ENCODE measurements around the gene KSR1.

KSR1 gene

GRCh38 chr17:27535178-27535928 lies 79.1 kb downstream of the KSR1 start:
- Mint-ChIP-seq H3K4me3 (no peak overlapping the region), H3K27me3 (ENCODE audit: low read depth) (no peaks in the 10 kb centered on the region), H3K4me1 (ENCODE audit: low read depth) (peaks cover 43% of the 10 kb centered on the region), H3K9me3 (no peaks in the 10 kb centered on the region), H3K27ac (no peak overlapping the region), H3K36me3 (ENCODE audit: low read depth) (no peaks in the 10 kb centered on the region)
- no peak for DNase-seq (ENCODE audit: low spot score)

- Mint-ChIP-seq H3K4me3 (no peak overlapping the region), H3K27me3 (ENCODE audit: low read depth) (no peaks in the 10 kb centered on the region), H3K4me1 (ENCODE audit: low read depth) (peaks cover 41% of the 10 kb centered on the region), H3K27ac (no peak overlapping the region), H3K9me3 (no peaks in the 10 kb centered on the region), H3K36me3 (ENCODE audit: low read depth) (no peaks in the 10 kb centered on the region)
- no peak for DNase-seq (ENCODE audit: low spot score)
Observed at GRCh38 chr17:27535975-27536374, 79.7 kb downstream of the KSR1 start.

- Mint-ChIP-seq H3K9me3 (no peaks in the 10 kb centered on the region), H3K27ac (no peak overlapping the region), H3K4me1 (ENCODE audit: low read depth) (peaks cover 41% of the 10 kb centered on the region), H3K4me3 (no peak overlapping the region), H3K36me3 (ENCODE audit: low read depth) (no peaks in the 10 kb centered on the region), H3K27me3 (ENCODE audit: low read depth) (no peaks in the 10 kb centered on the region)
- no peak for DNase-seq (ENCODE audit: low spot score)
Observed at GRCh38 chr17:27536781-27537180, 80.5 kb downstream of the KSR1 start.

GRCh38 chr17:27538156-27538955 lies 82.1 kb downstream of the KSR1 start:
- Mint-ChIP-seq H3K4me3 (no peak overlapping the region), H3K4me1 (ENCODE audit: low read depth) (peaks cover 52% of the 10 kb centered on the region), H3K36me3 (ENCODE audit: low read depth) (no peaks in the 10 kb centered on the region), H3K27me3 (ENCODE audit: low read depth) (no peaks in the 10 kb centered on the region), H3K9me3 (no peaks in the 10 kb centered on the region), H3K27ac (no peak overlapping the region)
- DNase-seq (ENCODE audit: low spot score) = no peak

- Mint-ChIP-seq H3K4me3 (no peak overlapping the region), H3K27me3 (ENCODE audit: low read depth) (no peaks in the 10 kb centered on the region), H3K9me3 (no peaks in the 10 kb centered on the region), H3K36me3 (ENCODE audit: low read depth) (no peaks in the 10 kb centered on the region), H3K4me1 (ENCODE audit: low read depth) (peaks cover 60% of the 10 kb centered on the region), H3K27ac (no peak overlapping the region)
- no peak for DNase-seq (ENCODE audit: low spot score)
Observed at GRCh38 chr17:27539152-27539551, 82.9 kb downstream of the KSR1 start.

- no peak overlapping the region for H3K4me3 Mint-ChIP-seq
- no peaks in the 10 kb centered on the region for H3K27me3 Mint-ChIP-seq (ENCODE audit: low read depth)
- H3K36me3 Mint-ChIP-seq (ENCODE audit: low read depth) = no peaks in the 10 kb centered on the region
- no peak for DNase-seq (ENCODE audit: low spot score)
- H3K4me1 Mint-ChIP-seq (ENCODE audit: low read depth) = peaks cover 67% of the 10 kb centered on the region
- H3K9me3 Mint-ChIP-seq = no peaks in the 10 kb centered on the region
- H3K27ac Mint-ChIP-seq = no peak overlapping the region
Observed at GRCh38 chr17:27539794-27540317, 83.6 kb downstream of the KSR1 start.

GRCh38 chr17:27540318-27541101 lies 84.3 kb downstream of the KSR1 start:
- Mint-ChIP-seq H3K4me3 (no peak overlapping the region), H3K4me1 (ENCODE audit: low read depth) (peaks cover 72% of the 10 kb centered on the region), H3K36me3 (ENCODE audit: low read depth) (no peaks in the 10 kb centered on the region), H3K27ac (no peak overlapping the region), H3K27me3 (ENCODE audit: low read depth) (no peaks in the 10 kb centered on the region), H3K9me3 (no peaks in the 10 kb centered on the region)
- DNase-seq (ENCODE audit: low spot score) = no peak

GRCh38 chr17:27541301-27542023 lies 85.2 kb downstream of the KSR1 start:
- Mint-ChIP-seq H3K4me1 (ENCODE audit: low read depth) (peaks cover 75% of the 10 kb centered on the region), H3K9me3 (no peaks in the 10 kb centered on the region), H3K36me3 (ENCODE audit: low read depth) (no peaks in the 10 kb centered on the region), H3K4me3 (no peak overlapping the region), H3K27ac (no peak overlapping the region), H3K27me3 (ENCODE audit: low read depth) (no peaks in the 10 kb centered on the region)
- DNase-seq (ENCODE audit: low spot score) = no peak

- Mint-ChIP-seq H3K9me3 (no peaks in the 10 kb centered on the region), H3K27ac (peak overlapping the region; percentile 17), H3K36me3 (ENCODE audit: low read depth) (no peaks in the 10 kb centered on the region), H3K4me1 (ENCODE audit: low read depth) (peaks cover 79% of the 10 kb centered on the region), H3K27me3 (ENCODE audit: low read depth) (no peaks in the 10 kb centered on the region), H3K4me3 (no peak overlapping the region)
- no peak for DNase-seq (ENCODE audit: low spot score)
Observed at GRCh38 chr17:27542841-27543463, 86.7 kb downstream of the KSR1 start.

- Mint-ChIP-seq H3K4me3 (no peak overlapping the region), H3K9me3 (no peaks in the 10 kb centered on the region), H3K27me3 (ENCODE audit: low read depth) (no peaks in the 10 kb centered on the region), H3K36me3 (ENCODE audit: low read depth) (no peaks in the 10 kb centered on the region), H3K4me1 (ENCODE audit: low read depth) (peaks cover 76% of the 10 kb centered on the region), H3K27ac (no peak overlapping the region)
- no peak for DNase-seq (ENCODE audit: low spot score)
Observed at GRCh38 chr17:27543464-27543856, 87.2 kb downstream of the KSR1 start.

- Mint-ChIP-seq H3K9me3 (no peaks in the 10 kb centered on the region), H3K4me1 (ENCODE audit: low read depth) (peaks cover 75% of the 10 kb centered on the region), H3K27ac (peak overlapping the region; percentile 87), H3K36me3 (ENCODE audit: low read depth) (no peaks in the 10 kb centered on the region), H3K27me3 (ENCODE audit: low read depth) (no peaks in the 10 kb centered on the region), H3K4me3 (peak overlapping the region; percentile 81)
- no peak for DNase-seq (ENCODE audit: low spot score)
Observed at GRCh38 chr17:27543958-27544349, 87.7 kb downstream of the KSR1 start.

- Mint-ChIP-seq H3K27ac (peak overlapping the region; percentile 87), H3K27me3 (ENCODE audit: low read depth) (no peaks in the 10 kb centered on the region), H3K9me3 (no peaks in the 10 kb centered on the region), H3K4me1 (ENCODE audit: low read depth) (peaks cover 72% of the 10 kb centered on the region), H3K4me3 (peak overlapping the region; percentile 81), H3K36me3 (ENCODE audit: low read depth) (no peaks in the 10 kb centered on the region)
- peak; percentile 90 for DNase-seq (ENCODE audit: low spot score)
Observed at GRCh38 chr17:27544350-27545131, 88.3 kb downstream of the KSR1 start.

Data from T-helper 2 cell treated with Interferon-gamma antibody and Interleukin-4, amounts not matched to agents 5 μg/mL and 100 μg/mL, for 36 hours (primary cell).